Adrenal gland (tissue), 5 donors: ENCODE results near the gene TBX6.

ENCODE experiments used
- CTCF ChIP-seq, 6 experiments: fragments of 450-650 bp in 4 of 6; fragments of 200-600 bp in 2 of 6; sonication (generic) in 1 of 6; IDR thresholded peaks; 1 replicate in 5 of 6; 2 replicates in 1 of 6; pipeline versions ENCODE4 v1.5.1 to v1.8.0; 2016 to 2021; ENCODE audit warnings: antibody characterized with exemption in 6 of 6, mild to moderate bottlenecking in 2 of 6, moderate library complexity in 1 of 6
- POLR2A ChIP-seq, 2 donors: fragments of 450-650 bp; IDR thresholded peaks; one replicate each; pipeline ENCODE4 v1.6.1; 2017; ENCODE audit warnings: antibody characterized with exemption in 2 of 2, mild to moderate bottlenecking in 2 of 2, moderate library complexity in 1 of 2
- donor health status: DM: no; HTN: no; CAD: no.

- TF ChIP-seq POLR2A (IDR thresholded peaks at IDR 0.05) (no peak), CTCF (IDR thresholded peaks at IDR 0.05) (no peak)
Measured at GRCh38 chr16:30052671-30053372, 38.9 kb downstream of the TBX6 start.
